DOHH2 (cell line): ENCODE measurements around the gene XCL1.

Experiments used
- H3F3A ChIP-seq: fragments of 200-600 bp; sonication (generic), shearing (Covaris generic); 2 replicates; pipeline ENCODE4 v1.6.0; 2016; ENCODE audit warnings: antibody characterized with exemption, mild to moderate bottlenecking; ENCODE audit not compliant: control insufficient read depth, insufficient read depth
- H3K27ac ChIP-seq: fragments of 200-600 bp; sonication (generic); 2 replicates; pipeline ENCODE4 v1.5.1; 2014; ENCODE audit warnings: low read depth, mild to moderate bottlenecking, low read length, moderate library complexity
- H3K27me3 ChIP-seq: fragments of 200-600 bp; sonication (generic); 2 replicates; pipeline ENCODE4 v1.6.1; 2014; ENCODE audit warnings: mild to moderate bottlenecking, low read length, mixed read lengths; ENCODE audit not compliant: control insufficient read depth
- H3K36me3 ChIP-seq: fragments of 200-600 bp; sonication (generic); 2 replicates; pipeline ENCODE4 v1.6.1; 2014; ENCODE audit warnings: mild to moderate bottlenecking, low read length, moderate library complexity, mixed read lengths; ENCODE audit not compliant: control insufficient read depth
- H3K4me1 ChIP-seq: fragments of 200-600 bp; sonication (generic); 2 replicates; pipeline ENCODE4 v1.6.1; 2014; ENCODE audit warnings: mild to moderate bottlenecking, low read length, mixed read lengths; ENCODE audit not compliant: control insufficient read depth
- H3K4me2 ChIP-seq: fragments of 200-600 bp; sonication (generic); 2 replicates; pipeline ENCODE4 v1.6.0; 2014; ENCODE audit warnings: mild to moderate bottlenecking, low read length, moderate library complexity
- H3K4me3 ChIP-seq: fragments of 200-600 bp; sonication (generic); 2 replicates; pipeline ENCODE4 v1.5.1; 2014; ENCODE audit warnings: mild to moderate bottlenecking, low read length, mixed read lengths
- H3K79me2 ChIP-seq: fragments of 200-600 bp; sonication (generic); 2 replicates; pipeline ENCODE4 v1.6.1; 2014; ENCODE audit warnings: mild to moderate bottlenecking, low read length, mixed read lengths; ENCODE audit not compliant: control insufficient read depth
- H3K9me2 ChIP-seq: fragments of 200-600 bp; sonication (generic); replicated peaks from 2 replicates; pipeline ENCODE4 v1.6.1; 2014; ENCODE audit warnings: mild to moderate bottlenecking, low read length, mixed read lengths; ENCODE audit not compliant: control insufficient read depth
- H3K9me3 ChIP-seq: fragments of 200-600 bp; sonication (generic); 2 replicates; pipeline ENCODE4 v1.6.1; 2014; ENCODE audit warnings: antibody characterized with exemption, low read length, mixed read lengths; ENCODE audit not compliant: control insufficient read depth, insufficient read depth
- H4K20me1 ChIP-seq: fragments of 200-600 bp; sonication (generic); 2 replicates; pipeline ENCODE4 v1.6.0; 2014; ENCODE audit warnings: low read depth, mild to moderate bottlenecking, antibody characterized with exemption, low read length, moderate library complexity; ENCODE audit not compliant: control insufficient read depth, insufficient read depth
- CTCF ChIP-seq: fragments of 200-600 bp; sonication (generic); IDR thresholded peaks from one replicate; pipeline ENCODE4 v1.5.1; 2014; ENCODE audit warnings: antibody characterized with exemption, mild to moderate bottlenecking, low read depth, low read length; ENCODE audit not compliant: poor library complexity, severe bottlenecking
- EZH2phosphoT487 ChIP-seq: fragments of 200-600 bp; sonication (generic); IDR thresholded peaks from 2 replicates; pipeline ENCODE4 v1.6.1; 2017; ENCODE audit warnings: borderline replicate concordance, mild to moderate bottlenecking, antibody characterized with exemption, low read length, moderate library complexity, mixed read lengths

Gene XCL1

GRCh38 chr1:168614235-168614634, 37.8 kb downstream of the XCL1 start:
- Histone ChIP-seq H3K9me2 (no peaks in the 10 kb centered on the region), H3K4me3 (no peak overlapping the region), H3K27me3 (peaks cover 5% of the 10 kb centered on the region), H3K36me3 (no peaks in the 10 kb centered on the region), H3K27ac (no peak overlapping the region), H3K4me1 (no peaks in the 10 kb centered on the region), H4K20me1 (no peaks in the 10 kb centered on the region), H3K9me3 (no peaks in the 10 kb centered on the region), H3K4me2 (no peak overlapping the region), H3K79me2 (no peaks in the 10 kb centered on the region), H3F3A (no peaks in the 10 kb centered on the region)
- TF ChIP-seq CTCF (no peak), EZH2phosphoT487 (no peak)

GRCh38 chr1:168615965-168616364, 39.6 kb downstream of the XCL1 start:
- Histone ChIP-seq H3K4me3 (no peak overlapping the region), H3K79me2 (no peaks in the 10 kb centered on the region), H4K20me1 (no peaks in the 10 kb centered on the region), H3K4me1 (no peaks in the 10 kb centered on the region), H3F3A (no peaks in the 10 kb centered on the region), H3K9me3 (no peaks in the 10 kb centered on the region), H3K4me2 (no peak overlapping the region), H3K27ac (no peak overlapping the region), H3K9me2 (no peaks in the 10 kb centered on the region), H3K36me3 (no peaks in the 10 kb centered on the region), H3K27me3 (no peaks in the 10 kb centered on the region)
- TF ChIP-seq EZH2phosphoT487 (no peak), CTCF (no peak)

GRCh38 chr1:168617974-168618750, 41.8 kb downstream of the XCL1 start:
- H3K4me1 ChIP-seq: no peaks in the 10 kb centered on the region
- H3K9me3 ChIP-seq: no peaks in the 10 kb centered on the region
- no peaks in the 10 kb centered on the region for H3F3A ChIP-seq
- no peaks in the 10 kb centered on the region for H3K79me2 ChIP-seq
- H3K27ac ChIP-seq: no peak overlapping the region
- H3K4me2 ChIP-seq: no peak overlapping the region
- no peaks in the 10 kb centered on the region for H3K36me3 ChIP-seq
- no peak overlapping the region for H3K4me3 ChIP-seq
- no peaks in the 10 kb centered on the region for H3K27me3 ChIP-seq
- H4K20me1 ChIP-seq: no peaks in the 10 kb centered on the region
- no peak for TF ChIP-seq CTCF
- no peak for TF ChIP-seq EZH2phosphoT487
- no peaks in the 10 kb centered on the region for H3K9me2 ChIP-seq
